Hepatocyte (in vitro differentiated cells): ENCODE data around the gene PHKB.

Experiments used
- EZH2 ChIP-seq: fragments of 200-600 bp; sonication (generic); IDR thresholded peaks from 2 replicates; pipeline ENCODE4 v1.6.1; 2016; ENCODE audit warnings: antibody characterized with exemption, mild to moderate bottlenecking, borderline replicate concordance
- EZH2phosphoT487 ChIP-seq: fragments of 200-600 bp; sonication (generic); IDR thresholded peaks from one replicate; pipeline ENCODE4 v1.6.1; 2018; ENCODE audit warnings: antibody characterized with exemption, mild to moderate bottlenecking, low read depth, moderate library complexity; ENCODE audit not compliant: unreplicated experiment, severe bottlenecking
- TF ChIP-seq, protein P1 (sequence below): fragments of 200-600 bp; sonication (generic); IDR thresholded peaks from 2 replicates; pipeline ENCODE4 v1.5.1; 2016; ENCODE audit warnings: antibody characterized with exemption, mild to moderate bottlenecking; ENCODE audit not compliant: poor library complexity

DNA sequence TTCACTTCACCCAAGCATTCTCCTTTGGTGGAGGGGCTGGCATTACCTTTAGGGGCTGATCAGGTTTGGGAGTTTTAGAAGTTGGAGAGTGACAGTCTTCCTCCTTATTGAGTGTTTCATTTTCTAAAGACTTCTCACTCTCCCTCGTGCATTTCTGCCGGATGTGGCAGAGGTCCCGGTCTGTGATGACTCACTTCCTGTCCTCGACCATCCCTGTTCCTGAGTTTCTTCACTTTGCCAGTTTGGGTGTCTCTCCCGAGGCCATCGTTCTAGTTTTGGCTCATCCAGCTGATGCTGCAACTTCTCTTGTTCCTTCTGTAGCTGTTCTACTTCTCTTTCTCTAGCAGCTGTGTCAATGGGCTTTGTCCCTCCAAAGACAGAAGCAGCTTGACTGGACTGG is 104.3 kb downstream of the PHKB start:
- TF ChIP-seq, protein P1, sequence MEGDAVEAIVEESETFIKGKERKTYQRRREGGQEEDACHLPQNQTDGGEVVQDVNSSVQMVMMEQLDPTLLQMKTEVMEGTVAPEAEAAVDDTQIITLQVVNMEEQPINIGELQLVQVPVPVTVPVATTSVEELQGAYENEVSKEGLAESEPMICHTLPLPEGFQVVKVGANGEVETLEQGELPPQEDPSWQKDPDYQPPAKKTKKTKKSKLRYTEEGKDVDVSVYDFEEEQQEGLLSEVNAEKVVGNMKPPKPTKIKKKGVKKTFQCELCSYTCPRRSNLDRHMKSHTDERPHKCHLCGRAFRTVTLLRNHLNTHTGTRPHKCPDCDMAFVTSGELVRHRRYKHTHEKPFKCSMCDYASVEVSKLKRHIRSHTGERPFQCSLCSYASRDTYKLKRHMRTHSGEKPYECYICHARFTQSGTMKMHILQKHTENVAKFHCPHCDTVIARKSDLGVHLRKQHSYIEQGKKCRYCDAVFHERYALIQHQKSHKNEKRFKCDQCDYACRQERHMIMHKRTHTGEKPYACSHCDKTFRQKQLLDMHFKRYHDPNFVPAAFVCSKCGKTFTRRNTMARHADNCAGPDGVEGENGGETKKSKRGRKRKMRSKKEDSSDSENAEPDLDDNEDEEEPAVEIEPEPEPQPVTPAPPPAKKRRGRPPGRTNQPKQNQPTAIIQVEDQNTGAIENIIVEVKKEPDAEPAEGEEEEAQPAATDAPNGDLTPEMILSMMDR: no peak
- TF ChIP-seq EZH2 (no peak), EZH2phosphoT487 (no peak)
